T-helper 1 cell treated with Interleukin-12 subunit alpha and Interleukin-12 subunit beta and Interleukin-4 antibody, amounts not matched to agents 30 ng/mL and 1 ng/mL, for 36 hours (primary cell): ENCODE data around the gene MAPK10. TPM values are rescaled to one million over a fixed set of nuclear protein-coding genes. Genes with fewer than 3 reads are reported as not detected.
"Not testable (repeated sequence)": the region's sequence is repeated elsewhere in the genome, so short reads cannot be mapped to it uniquely, and the experiment has no call there.

ENCODE experiments used
- intact Hi-C: fragments of 100-400 bp; cut with micrococcal nuclease; formaldehyde crosslinking; loops from one replicate; pipeline ENCODE4 v1.15.1; 2024
- total RNA-seq: library from RNA; stranded (reverse); gene quantifications from 2 replicates; pipeline ENCODE4 v1.2.3, GENCODE V29; 2022

The MAPK10 gene
- total RNA-seq, 1 donor from 2014 or later = not detected

- intact Hi-C loops = no loop called here
These were observed 251.0 kb downstream of the MAPK10 start for GRCh38 chr4:86108834-86109233.

DNA sequence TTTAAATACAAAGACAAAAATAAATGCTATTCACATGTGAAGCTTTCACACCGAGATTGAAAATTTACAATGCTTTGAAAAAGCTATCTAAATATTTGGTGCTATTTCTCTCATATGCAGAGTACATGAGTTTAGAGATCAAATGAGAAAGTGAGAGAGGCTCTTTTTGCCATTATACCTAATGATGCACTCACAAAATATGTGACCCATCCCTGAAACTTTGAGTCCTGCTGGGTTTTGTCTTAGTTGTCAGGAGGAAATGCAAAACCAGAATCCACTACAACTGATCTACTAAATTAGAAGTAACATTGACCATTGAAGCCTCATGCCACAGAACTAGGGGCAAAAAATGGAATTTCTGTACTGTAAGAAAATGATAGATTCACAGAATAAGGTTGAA is 251.7 kb downstream of the MAPK10 start:
- intact Hi-C loops = no loop called here

DNA sequence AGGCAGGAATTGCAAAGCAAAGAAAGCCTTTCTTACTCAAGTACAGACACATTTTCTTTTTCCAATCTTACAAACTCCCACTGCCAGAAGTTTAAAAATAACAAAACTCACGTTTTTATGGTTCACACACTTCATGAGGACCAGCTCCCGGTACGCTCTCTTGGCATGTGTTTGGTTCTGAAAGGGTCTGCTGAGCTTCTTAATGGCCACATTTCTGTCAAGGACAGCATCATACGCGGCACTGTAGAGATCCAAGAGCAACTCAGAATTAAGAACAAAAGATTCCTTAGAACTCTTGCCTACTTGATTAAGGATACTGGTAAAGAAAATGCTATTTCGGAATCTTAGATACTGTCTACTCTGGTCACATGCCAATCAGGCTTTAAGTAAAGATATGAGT is 252.7 kb downstream of the MAPK10 start:
- intact Hi-C loops = no loop called here

DNA sequence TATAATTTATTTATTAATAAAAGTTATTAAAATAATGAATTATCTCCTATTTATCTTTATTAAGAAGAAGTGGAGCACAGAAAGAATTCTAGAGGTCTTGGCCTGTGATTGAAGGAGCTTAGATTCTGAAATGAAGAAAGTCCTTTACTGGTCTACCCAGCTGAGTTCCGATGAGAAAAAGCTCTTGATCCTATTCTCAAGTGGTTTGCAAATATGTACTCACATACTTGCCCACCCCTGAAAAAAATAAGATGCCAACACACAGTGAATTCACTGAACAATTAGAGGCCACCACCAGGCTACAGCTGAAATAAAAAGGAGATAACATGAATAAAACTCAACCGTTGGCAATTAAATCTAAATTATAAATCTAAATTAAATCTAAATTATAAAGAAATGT is 253.4 kb downstream of the MAPK10 start:
- intact Hi-C loops = no loop called here

- intact Hi-C loops = no loop called here
These were observed 258.0 kb downstream of the MAPK10 start for GRCh38 chr4:86101841-86102240.

DNA sequence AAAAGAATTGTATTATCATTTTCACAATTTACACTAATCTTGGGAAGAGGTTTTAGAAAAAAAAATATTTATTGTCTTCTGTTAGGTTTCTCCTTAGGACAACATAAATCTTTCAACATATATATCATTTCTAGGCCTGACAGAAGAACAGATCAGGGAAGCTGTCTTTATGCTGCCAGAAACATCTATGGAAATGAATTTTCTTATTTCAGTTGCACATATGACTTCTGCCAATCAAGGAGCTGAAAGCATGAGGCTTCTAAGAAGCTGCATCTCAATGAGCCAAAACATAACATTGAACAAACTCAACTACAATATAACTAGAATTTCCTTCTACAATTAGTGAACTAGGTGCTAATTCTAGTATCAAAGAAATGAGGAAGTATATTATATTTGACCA is 258.4 kb downstream of the MAPK10 start:
- intact Hi-C loops = no loop called here

- intact Hi-C loops = no loop called here
These were observed 259.2 kb downstream of the MAPK10 start for GRCh38 chr4:86100539-86101215.

GRCh38 chr4:86099348-86099747 is 260.5 kb downstream of the MAPK10 start:
- intact Hi-C loops = no loop called here

DNA sequence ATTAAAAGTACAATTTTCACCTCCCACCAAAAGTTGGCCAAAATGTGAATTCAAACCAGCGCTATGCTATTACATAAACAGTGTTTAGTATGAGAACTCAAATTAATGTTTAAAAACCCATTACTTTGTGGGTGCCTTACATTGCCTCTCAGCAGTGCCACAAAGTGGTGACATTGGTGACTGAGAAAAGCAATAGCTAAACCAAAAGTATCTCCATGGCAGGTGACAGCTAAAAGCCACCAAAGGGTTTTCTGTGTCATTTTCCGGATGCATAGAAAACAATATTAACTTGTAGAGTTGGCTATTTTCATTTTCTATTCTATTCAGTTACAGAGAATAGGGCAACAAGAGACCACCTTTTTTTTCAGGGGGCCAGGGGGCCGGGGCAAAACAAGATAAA is 261.2 kb downstream of the MAPK10 start:
- intact Hi-C loops = no loop called here

GRCh38 chr4:86096373-86096772 is 263.5 kb downstream of the MAPK10 start:
- intact Hi-C loops = no loop called here

DNA sequence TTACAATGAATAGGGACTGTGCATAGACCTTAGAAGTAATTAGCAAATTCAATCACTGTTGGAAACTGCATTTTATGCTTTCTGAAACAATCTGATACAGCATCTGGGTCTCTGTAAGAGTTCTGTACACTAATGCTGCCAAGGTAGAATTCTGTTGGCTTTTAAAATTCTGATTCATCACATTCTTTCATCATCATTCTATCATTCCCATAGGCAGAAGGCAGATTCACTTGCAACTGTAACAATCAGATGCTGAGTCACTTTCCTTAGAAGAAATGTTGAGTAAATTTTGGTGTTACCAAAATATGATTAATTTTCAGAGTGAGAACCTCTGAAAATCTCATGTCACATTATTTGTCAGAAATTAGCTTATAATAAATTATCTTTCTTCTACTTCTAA is 267.2 kb downstream of the MAPK10 start:
- intact Hi-C loops = no loop called here

GRCh38 chr4:86091201-86091600 is 268.7 kb downstream of the MAPK10 start:
- intact Hi-C loops = no loop called here

DNA sequence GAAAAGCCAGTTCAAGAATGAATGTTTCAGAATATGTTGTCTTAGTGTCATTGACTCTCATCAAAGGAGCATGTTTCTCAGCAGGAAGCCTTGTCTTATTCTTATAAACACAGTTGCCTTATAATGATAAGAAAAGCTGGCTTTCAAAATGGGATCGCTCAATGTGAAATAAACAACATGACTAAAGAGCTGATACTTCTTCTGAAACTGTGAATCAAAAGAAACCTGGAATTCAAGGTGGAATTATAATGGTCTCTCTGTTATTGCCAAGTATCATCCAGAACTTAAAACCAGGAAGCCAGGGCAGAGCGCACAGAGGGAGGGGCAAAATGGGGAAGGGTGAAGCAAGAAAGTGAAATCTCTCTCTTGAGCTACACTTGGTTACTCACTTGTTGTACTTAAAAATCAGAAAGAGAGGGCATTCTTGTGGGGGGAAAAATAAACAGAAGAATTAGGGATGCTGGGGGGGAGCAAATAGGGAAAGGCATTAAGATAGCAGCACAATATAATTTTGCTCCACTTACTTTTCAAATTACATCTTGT is 270.0 kb downstream of the MAPK10 start:
- intact Hi-C loops = no loop called here

- intact Hi-C loops = no loop called here
These were observed 270.8 kb downstream of the MAPK10 start for GRCh38 chr4:86089053-86089452.

DNA sequence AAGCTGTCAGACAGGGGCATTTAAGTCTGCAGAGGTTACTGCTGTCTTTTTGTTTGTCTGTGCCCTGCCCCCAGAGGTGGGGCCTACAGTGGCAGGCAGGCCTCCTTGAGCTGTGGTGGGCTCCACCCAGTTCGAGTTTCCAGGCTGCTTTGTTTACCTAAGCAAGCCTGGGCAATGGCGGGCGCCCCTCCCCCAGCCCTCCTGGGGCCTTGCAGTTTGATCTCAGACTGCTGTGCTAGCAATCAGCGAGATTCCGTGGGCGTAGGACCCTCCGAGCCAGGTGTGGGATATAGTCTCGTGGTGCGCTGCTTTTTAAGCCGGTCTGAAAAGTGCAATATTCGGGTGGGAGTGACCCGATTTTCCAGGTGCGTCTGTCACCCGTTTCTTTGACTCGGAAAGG is 284.1 kb downstream of the MAPK10 start:
- intact Hi-C loops = not testable (repeated sequence)

GRCh38 chr4:86060341-86060740 is 299.5 kb downstream of the MAPK10 start:
- intact Hi-C loops = no loop called here

GRCh38 chr4:86058621-86059020 is 301.2 kb downstream of the MAPK10 start:
- intact Hi-C loops = no loop called here

DNA sequence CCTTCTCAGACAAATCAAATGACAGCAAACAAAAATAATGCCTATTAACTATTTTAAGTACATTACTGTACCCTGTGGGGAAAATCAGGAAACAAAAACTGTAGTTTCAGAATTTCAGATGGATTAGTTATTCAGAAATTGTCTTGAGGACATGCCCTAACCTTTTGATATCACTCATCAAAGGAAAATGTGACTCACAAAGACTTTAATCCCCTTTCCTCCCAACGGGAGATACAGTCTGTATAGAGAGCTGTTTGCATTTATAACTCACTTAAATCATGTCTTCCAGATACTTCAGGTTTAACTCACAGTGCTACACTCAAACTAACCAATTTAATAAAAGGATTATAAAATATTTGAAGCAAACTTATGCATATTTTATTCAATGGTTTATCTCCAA is 304.0 kb downstream of the MAPK10 start:
- intact Hi-C loops = no loop called here

- intact Hi-C loops = no loop called here
These were observed 305.4 kb downstream of the MAPK10 start for GRCh38 chr4:86054286-86055032.

- intact Hi-C loops = no loop called here
These were observed 309.4 kb downstream of the MAPK10 start for GRCh38 chr4:86050496-86050895.

GRCh38 chr4:86048426-86048825 is 311.4 kb downstream of the MAPK10 start:
- intact Hi-C loops = no loop called here

DNA sequence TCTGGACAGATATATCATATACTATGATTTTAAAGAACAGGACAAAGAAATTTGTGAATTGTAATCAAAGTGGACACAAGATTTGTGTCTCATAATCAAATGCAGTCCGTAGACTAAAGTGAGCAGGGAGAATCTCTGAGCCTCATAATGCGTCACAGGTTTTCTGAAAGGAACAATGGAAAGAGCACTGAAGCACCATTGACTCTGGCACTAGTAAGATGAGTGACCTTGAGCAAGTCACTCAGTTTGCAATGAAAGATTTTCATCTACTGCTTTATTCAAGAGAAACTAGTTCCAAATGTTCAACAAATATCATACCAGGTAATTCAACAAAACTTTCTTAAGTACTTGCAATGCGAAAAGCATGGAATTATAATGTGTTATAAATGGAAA is 315.3 kb downstream of the MAPK10 start:
- intact Hi-C loops = loop anchor here (2.0 kb wide), 2 partner anchors 850 to 898 kb away; no protein-coding TSS in a partner anchor
